ENCODE results near the gene KIF2C. TPM values are rescaled to one million over a fixed set of nuclear protein-coding genes. Genes with fewer than 3 reads are reported as not detected.

Gene KIF2C
- total and polyA plus RNA-seq, 9 of the 15 experiments (the other 6 are each of a cell fraction or from before 2014, with no cell fraction given) = 84.9 to 226 (median 169) TPM

- ChIA-PET CTCF (ENCODE audit: low intra/inter-chr PET ratio) (no interaction called here), POLR2A (interaction anchor here (10.5 to 12.0 kb wide), 2 partner anchors 7 to 34 kb away, joined by 107 to 253 read pairs; partner anchors contain the start of gene RPS8)
- FAIRE-seq = no peak
- Histone ChIP-seq H4K20me1 (replicated peaks; ENCODE audit: control insufficient read depth, insufficient read depth, low read length) (no peaks in the 10 kb centered on the region), H3K4me1 (replicated peaks in 1 of 2; ENCODE audit: control insufficient read depth in 2 of 2, insufficient read depth in 2 of 2, low read length in 2 of 2) (peaks cover 2 to 17% of the 10 kb centered on the region in 2 experiments; a peak in 4 of 5 replicates), H3K27ac (ENCODE audit: extremely low read depth, low read depth, low read length) (no peak overlapping the region), H3K9me1 (ENCODE audit: control insufficient read depth, insufficient read depth, low read length) (no peaks in the 10 kb centered on the region), H3K4me3 (no peak overlapping the region), H3K9me3 (replicated peaks; ENCODE audit: control insufficient read depth, insufficient read depth, low read depth, low read length) (no peaks in the 10 kb centered on the region), H3K4me2 (ENCODE audit: insufficient read depth, low read length) (no peak overlapping the region), H2AFZ (ENCODE audit: low read depth, low read length) (no peak overlapping the region), H3K27me3 (ENCODE audit: control insufficient read depth in 2 of 2, insufficient read depth in 2 of 2, low read length in 2 of 2) (no peaks in the 10 kb centered on the region), H3K36me3 (ENCODE audit: control insufficient read depth, insufficient read depth, low read length) (peaks cover 17% of the 10 kb centered on the region), H3K9ac (ENCODE audit: insufficient read depth in 1 of 2, low read depth in 2 of 2, low read length in 2 of 2) (peak overlapping the region in 1 of 2 experiments; percentile 66; a peak in 2 of 4 replicates), H3K79me2 (ENCODE audit: control insufficient read depth, insufficient read depth, low read length) (no peaks in the 10 kb centered on the region)
- intact Hi-C loops (cut with micrococcal nuclease) = no loop called here
- BruUV-seq (replicated peaks) = no TSS peak
- ATAC-seq = no peak
- TF ChIP-seq E2F5 (CRISPR knock-in tag; IDR thresholded peaks at IDR 0.05) (no peak), NFE2 (IDR thresholded peaks at IDR 0.05; ENCODE audit: low read depth) (no peak), ZEB2 (IDR thresholded peaks at IDR 0.05) (no peak), NR3C1 (CRISPR knock-in tag; IDR thresholded peaks at IDR 0.05) (no peak), ZNF3 (CRISPR knock-in tag; IDR thresholded peaks at IDR 0.05) (no peak), HDAC8 (tag; IDR thresholded peaks at IDR 0.05) (no peak), FOXA1 (IDR thresholded peaks at IDR 0.05; ENCODE audit: borderline replicate concordance) (no peak), ZBTB8A (IDR thresholded peaks at IDR 0.05; ENCODE audit: partially characterized antibody) (no peak), LARP7 (IDR thresholded peaks at IDR 0.05) (no peak), GTF2F1 (IDR thresholded peaks at IDR 0.05; ENCODE audit: low read depth, low read length) (no peak), DDX20 (tag; IDR thresholded peaks at IDR 0.05; ENCODE audit: low read depth) (no peak), THRAP3 (IDR thresholded peaks at IDR 0.05; ENCODE audit: borderline replicate concordance) (no peak), HMBOX1 (IDR thresholded peaks at IDR 0.05) (no peak), MBD1 (CRISPR knock-in tag; IDR thresholded peaks at IDR 0.05) (no peak)
- no peak for DNase-seq (ENCODE audit: extremely low read depth in 1 of 4, low spot score in 3 of 4)
- 57% methylated on average over 6 of the region's 6 CpGs for whole genome bisulfite sequencing (ENCODE audit: insufficient coverage, low coverage, missing lambda C conversion rate)
- in situ Hi-C loops (cut with MboI) = no loop called here
These were observed 45.4 kb downstream of the KIF2C start for GRCh38 chr1:44785029-44785380.

Measured in K562 (cell line).